ENCODE data around the gene TPGS1. TPM values are rescaled to one million over a fixed set of nuclear protein-coding genes. Genes with fewer than 3 reads are reported as not detected.

Gene TPGS1
- total RNA-seq, 1 donor from 2014 or later = 13.6 TPM

GRCh38 chr19:547836-548720, 40.8 kb downstream of the TPGS1 start:
- Mint-ChIP-seq H3K4me3 (ENCODE audit: low read depth) (no peak overlapping the region), H3K9me3 (no peaks in the 10 kb centered on the region), H3K27me3 (ENCODE audit: low read depth) (no peaks in the 10 kb centered on the region), H3K36me3 (ENCODE audit: low read depth) (peaks cover 11% of the 10 kb centered on the region), H3K27ac (no peak overlapping the region), H3K4me1 (ENCODE audit: low read depth) (peaks cover 8% of the 10 kb centered on the region)
- intact Hi-C loops (cut with micrococcal nuclease) = no loop called here
- DNase-seq (ENCODE audit: low spot score) = no peak

- H3K27me3 Mint-ChIP-seq (ENCODE audit: low read depth) = no peaks in the 10 kb centered on the region
- DNase-seq (ENCODE audit: low spot score) = no peak
- no peaks in the 10 kb centered on the region for H3K9me3 Mint-ChIP-seq
- no peak overlapping the region for H3K27ac Mint-ChIP-seq
- no peak overlapping the region for H3K4me3 Mint-ChIP-seq (ENCODE audit: low read depth)
- intact Hi-C loops (cut with micrococcal nuclease) = no loop called here
- H3K36me3 Mint-ChIP-seq (ENCODE audit: low read depth) = peaks cover 8% of the 10 kb centered on the region
- peaks cover 6% of the 10 kb centered on the region for H3K4me1 Mint-ChIP-seq (ENCODE audit: low read depth)
These were observed 41.9 kb downstream of the TPGS1 start for GRCh38 chr19:548886-549830.

- DNase-seq (ENCODE audit: low spot score) = no peak
- intact Hi-C loops (cut with micrococcal nuclease) = no loop called here
- Mint-ChIP-seq H3K27me3 (ENCODE audit: low read depth) (no peaks in the 10 kb centered on the region), H3K36me3 (ENCODE audit: low read depth) (no peaks in the 10 kb centered on the region), H3K27ac (no peak overlapping the region), H3K4me1 (ENCODE audit: low read depth) (no peaks in the 10 kb centered on the region), H3K9me3 (no peaks in the 10 kb centered on the region), H3K4me3 (ENCODE audit: low read depth) (no peak overlapping the region)
These were observed 47.5 kb downstream of the TPGS1 start for GRCh38 chr19:554817-555216.

GRCh38 chr19:555474-555808, 48.1 kb downstream of the TPGS1 start:
- H3K9me3 Mint-ChIP-seq = no peaks in the 10 kb centered on the region
- H3K36me3 Mint-ChIP-seq (ENCODE audit: low read depth) = no peaks in the 10 kb centered on the region
- no peak overlapping the region for H3K4me3 Mint-ChIP-seq (ENCODE audit: low read depth)
- no peak for DNase-seq (ENCODE audit: low spot score)
- H3K4me1 Mint-ChIP-seq (ENCODE audit: low read depth) = no peaks in the 10 kb centered on the region
- no peaks in the 10 kb centered on the region for H3K27me3 Mint-ChIP-seq (ENCODE audit: low read depth)
- intact Hi-C loops (cut with micrococcal nuclease) = no loop called here
- H3K27ac Mint-ChIP-seq = no peak overlapping the region

GRCh38 chr19:556611-557382, 49.5 kb downstream of the TPGS1 start:
- Mint-ChIP-seq H3K9me3 (no peaks in the 10 kb centered on the region), H3K36me3 (ENCODE audit: low read depth) (no peaks in the 10 kb centered on the region), H3K4me3 (ENCODE audit: low read depth) (no peak overlapping the region), H3K4me1 (ENCODE audit: low read depth) (no peaks in the 10 kb centered on the region), H3K27ac (no peak overlapping the region), H3K27me3 (ENCODE audit: low read depth) (no peaks in the 10 kb centered on the region)
- intact Hi-C loops (cut with micrococcal nuclease) = no loop called here
- DNase-seq (ENCODE audit: low spot score) = no peak

GRCh38 chr19:558770-559439, 51.6 kb downstream of the TPGS1 start:
- Mint-ChIP-seq H3K27ac (no peak overlapping the region), H3K4me1 (ENCODE audit: low read depth) (no peaks in the 10 kb centered on the region), H3K9me3 (no peaks in the 10 kb centered on the region), H3K27me3 (ENCODE audit: low read depth) (no peaks in the 10 kb centered on the region), H3K4me3 (ENCODE audit: low read depth) (no peak overlapping the region), H3K36me3 (ENCODE audit: low read depth) (no peaks in the 10 kb centered on the region)
- no peak for DNase-seq (ENCODE audit: low spot score)
- intact Hi-C loops (cut with micrococcal nuclease) = no loop called here

- H3K36me3 Mint-ChIP-seq (ENCODE audit: low read depth) = no peaks in the 10 kb centered on the region
These were observed 52.8 kb downstream of the TPGS1 start for GRCh38 chr19:560121-560520.

GRCh38 chr19:566403-566802, 59.1 kb downstream of the TPGS1 start:
- Mint-ChIP-seq H3K4me3 (ENCODE audit: low read depth) (no peak overlapping the region), H3K27ac (no peak overlapping the region), H3K27me3 (ENCODE audit: low read depth) (no peaks in the 10 kb centered on the region), H3K36me3 (ENCODE audit: low read depth) (no peaks in the 10 kb centered on the region), H3K4me1 (ENCODE audit: low read depth) (peaks cover 6% of the 10 kb centered on the region), H3K9me3 (no peaks in the 10 kb centered on the region)
- DNase-seq (ENCODE audit: low spot score) = no peak
- intact Hi-C loops (cut with micrococcal nuclease) = no loop called here

More at GRCh38 chr19:560121-560520, 52.8 kb downstream of the TPGS1 start:
- no peak for DNase-seq (ENCODE audit: low spot score)
- Mint-ChIP-seq H3K4me3 (ENCODE audit: low read depth) (no peak overlapping the region), H3K9me3 (no peaks in the 10 kb centered on the region), H3K4me1 (ENCODE audit: low read depth) (no peaks in the 10 kb centered on the region), H3K27ac (no peak overlapping the region), H3K27me3 (ENCODE audit: low read depth) (no peaks in the 10 kb centered on the region)
- intact Hi-C loops (cut with micrococcal nuclease) = no loop called here

GRCh38 chr19:566844-567243, 59.5 kb downstream of the TPGS1 start:
- Mint-ChIP-seq H3K4me1 (ENCODE audit: low read depth) (peaks cover 10% of the 10 kb centered on the region), H3K9me3 (no peaks in the 10 kb centered on the region), H3K4me3 (ENCODE audit: low read depth) (no peak overlapping the region), H3K27me3 (ENCODE audit: low read depth) (no peaks in the 10 kb centered on the region), H3K36me3 (ENCODE audit: low read depth) (no peaks in the 10 kb centered on the region), H3K27ac (no peak overlapping the region)
- DNase-seq (ENCODE audit: low spot score) = no peak
- intact Hi-C loops (cut with micrococcal nuclease) = no loop called here

GRCh38 chr19:567296-567900, 60.1 kb downstream of the TPGS1 start:
- no peaks in the 10 kb centered on the region for H3K9me3 Mint-ChIP-seq
- no peaks in the 10 kb centered on the region for H3K36me3 Mint-ChIP-seq (ENCODE audit: low read depth)
- H3K4me1 Mint-ChIP-seq (ENCODE audit: low read depth) = peaks cover 11% of the 10 kb centered on the region
- DNase-seq (ENCODE audit: low spot score) = no peak
- H3K27ac Mint-ChIP-seq = no peak overlapping the region
- intact Hi-C loops (cut with micrococcal nuclease) = no loop called here
- no peaks in the 10 kb centered on the region for H3K27me3 Mint-ChIP-seq (ENCODE audit: low read depth)
- H3K4me3 Mint-ChIP-seq (ENCODE audit: low read depth) = no peak overlapping the region

All from activated T-helper 2 cell treated with anti-CD3 and anti-CD28 coated beads, Interferon-gamma antibody, Interleukin-2, Interleukin-4, amounts not matched to agents 10 μg/mL and 5 μg/mL and 100 μg/mL, durations not matched to agents 14 hours and 24 hours and 36 hours (primary cell).